ENCODE data around the gene ATF7IP2. TPM values are rescaled to one million over a fixed set of nuclear protein-coding genes. Genes with fewer than 3 reads are reported as not detected.

Gene ATF7IP2
- total and polyA plus RNA-seq, 9 of the 15 experiments (the other 6 are each of a cell fraction or from before 2014, with no cell fraction given) = 131 to 515 (median 196) TPM

DNA sequence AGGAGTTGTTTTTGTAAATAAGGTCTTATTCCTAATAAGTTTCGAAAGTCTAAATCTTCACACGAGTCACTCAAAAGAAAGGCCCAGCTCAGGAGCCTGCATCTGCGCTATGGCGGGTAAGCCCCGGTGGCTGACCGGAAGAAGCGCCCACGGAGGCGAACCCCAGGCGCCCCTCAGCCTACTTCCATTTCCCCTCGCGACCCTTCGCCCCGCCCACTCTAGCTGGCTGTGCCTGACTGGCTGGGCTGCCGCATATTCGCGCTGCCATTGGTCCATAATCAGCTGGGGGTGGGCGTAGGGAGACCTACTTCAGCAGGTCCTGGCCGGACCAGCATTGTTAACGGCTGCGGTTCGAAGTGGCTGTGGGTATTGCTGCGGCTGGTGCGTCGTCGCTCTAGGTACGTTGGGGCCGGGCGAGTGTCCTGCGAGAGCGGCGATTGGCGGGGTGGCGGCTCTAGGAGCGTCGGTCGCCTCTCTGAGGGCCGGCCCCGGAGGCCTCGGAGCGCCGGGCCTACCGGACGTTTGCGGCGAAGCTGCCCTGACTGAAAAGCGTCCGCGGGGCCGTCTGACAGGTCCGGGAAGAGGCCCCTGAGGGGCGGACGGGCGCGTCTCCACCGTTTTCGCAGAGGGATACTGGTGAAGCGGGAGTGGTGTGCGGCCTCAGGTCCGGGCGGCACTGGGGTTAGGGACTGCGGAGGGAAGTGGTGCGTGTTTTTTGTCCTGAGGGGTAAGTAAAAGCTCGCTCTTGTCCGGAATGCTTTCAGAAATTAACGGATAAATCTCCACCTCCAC is at the start of gene ATF7IP2 (continued):
- TF ChIP-seq POLR2H (tag; IDR thresholded peaks at IDR 0.05; ENCODE audit: low read depth) (peak; percentile 95), BRCA1 (IDR thresholded peaks at IDR 0.05) (no peak), BRCA1 (CRISPR knock-in tag; IDR thresholded peaks at IDR 0.05) (no peak), SREBF2 (CRISPR knock-in tag; IDR thresholded peaks at IDR 0.05) (0 out of 2 replicates have a peak, but pooled peaks have one; percentile 30), SAP30 (IDR thresholded peaks at IDR 0.05; ENCODE audit: borderline replicate concordance, insufficient read depth, low read depth, low read length, poor library complexity, severe bottlenecking) (peak; percentile 44), SMAD1 (IDR thresholded peaks at IDR 0.05; ENCODE audit: low read depth, low read length, partially characterized antibody) (peak; percentile 78), L3MBTL2 (IDR thresholded peaks at IDR 0.05) (peak; percentile 84), ZNF282 (CRISPR knock-in tag; IDR thresholded peaks at IDR 0.05) (no peak), ELF4 (CRISPR knock-in tag; IDR thresholded peaks at IDR 0.05) (no peak), PML (IDR thresholded peaks at IDR 0.05; ENCODE audit: low read length) (no peak), TRIM24 (IDR thresholded peaks at IDR 0.05) (peak; percentile 98 to 99), ETV5 (CRISPR knock-in tag; IDR thresholded peaks at IDR 0.05; ENCODE audit: low read depth) (peak; percentile 83; the same call in 1 of the 2 replicates), FOXJ2 (tag; IDR thresholded peaks at IDR 0.05) (no peak), HNRNPUL1 (IDR thresholded peaks at IDR 0.05; ENCODE audit: low read length) (no peak), NCOR1 (IDR thresholded peaks at IDR 0.05) (no peak), CBFA2T3 (IDR thresholded peaks at IDR 0.05) (no peak; the same call in 1 of the 2 replicates), ZFP36 (IDR thresholded peaks at IDR 0.05; ENCODE audit: low read depth, low read length, partially characterized antibody) (peak; percentile 63), HDGF (IDR thresholded peaks at IDR 0.05) (no peak)
- TF ChIP-seq, protein P1, sequence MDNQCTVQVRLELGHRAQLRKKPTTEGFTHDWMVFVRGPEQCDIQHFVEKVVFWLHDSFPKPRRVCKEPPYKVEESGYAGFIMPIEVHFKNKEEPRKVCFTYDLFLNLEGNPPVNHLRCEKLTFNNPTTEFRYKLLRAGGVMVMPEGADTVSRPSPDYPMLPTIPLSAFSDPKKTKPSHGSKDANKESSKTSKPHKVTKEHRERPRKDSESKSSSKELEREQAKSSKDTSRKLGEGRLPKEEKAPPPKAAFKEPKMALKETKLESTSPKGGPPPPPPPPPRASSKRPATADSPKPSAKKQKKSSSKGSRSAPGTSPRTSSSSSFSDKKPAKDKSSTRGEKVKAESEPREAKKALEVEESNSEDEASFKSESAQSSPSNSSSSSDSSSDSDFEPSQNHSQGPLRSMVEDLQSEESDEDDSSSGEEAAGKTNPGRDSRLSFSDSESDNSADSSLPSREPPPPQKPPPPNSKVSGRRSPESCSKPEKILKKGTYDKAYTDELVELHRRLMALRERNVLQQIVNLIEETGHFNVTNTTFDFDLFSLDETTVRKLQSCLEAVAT (IDR thresholded peaks at IDR 0.05) = peak in 1 of 2 experiments; percentile 87; a peak in 3 of 4 replicates
- TF ChIP-seq, protein P2, sequence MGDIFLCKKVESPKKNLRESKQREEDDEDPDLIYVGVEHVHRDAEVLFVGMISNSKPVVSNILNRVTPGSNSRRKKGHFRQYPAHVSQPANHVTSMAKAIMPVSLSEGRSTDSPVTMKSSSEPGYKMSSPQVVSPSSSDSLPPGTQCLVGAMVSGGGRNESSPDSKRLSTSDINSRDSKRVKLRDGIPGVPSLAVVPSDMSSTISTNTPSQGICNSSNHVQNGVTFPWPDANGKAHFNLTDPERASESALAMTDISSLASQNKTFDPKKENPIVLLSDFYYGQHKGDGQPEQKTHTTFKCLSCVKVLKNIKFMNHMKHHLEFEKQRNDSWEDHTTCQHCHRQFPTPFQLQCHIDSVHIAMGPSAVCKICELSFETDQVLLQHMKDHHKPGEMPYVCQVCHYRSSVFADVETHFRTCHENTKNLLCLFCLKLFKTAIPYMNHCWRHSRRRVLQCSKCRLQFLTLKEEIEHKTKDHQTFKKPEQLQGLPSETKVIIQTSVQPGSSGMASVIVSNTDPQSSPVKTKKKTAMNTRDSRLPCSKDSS (IDR thresholded peaks at IDR 0.05; ENCODE audit: low read depth, partially characterized antibody) = peak; percentile 11
- TF ChIP-seq, protein P3, sequence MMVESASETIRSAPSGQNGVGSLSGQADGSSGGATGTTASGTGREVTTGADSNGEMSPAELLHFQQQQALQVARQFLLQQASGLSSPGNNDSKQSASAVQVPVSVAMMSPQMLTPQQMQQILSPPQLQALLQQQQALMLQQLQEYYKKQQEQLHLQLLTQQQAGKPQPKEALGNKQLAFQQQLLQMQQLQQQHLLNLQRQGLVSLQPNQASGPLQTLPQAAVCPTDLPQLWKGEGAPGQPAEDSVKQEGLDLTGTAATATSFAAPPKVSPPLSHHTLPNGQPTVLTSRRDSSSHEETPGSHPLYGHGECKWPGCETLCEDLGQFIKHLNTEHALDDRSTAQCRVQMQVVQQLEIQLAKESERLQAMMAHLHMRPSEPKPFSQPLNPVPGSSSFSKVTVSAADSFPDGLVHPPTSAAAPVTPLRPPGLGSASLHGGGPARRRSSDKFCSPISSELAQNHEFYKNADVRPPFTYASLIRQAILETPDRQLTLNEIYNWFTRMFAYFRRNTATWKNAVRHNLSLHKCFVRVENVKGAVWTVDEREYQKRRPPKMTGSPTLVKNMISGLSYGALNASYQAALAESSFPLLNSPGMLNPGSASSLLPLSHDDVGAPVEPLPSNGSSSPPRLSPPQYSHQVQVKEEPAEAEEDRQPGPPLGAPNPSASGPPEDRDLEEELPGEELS (CRISPR knock-in tag; IDR thresholded peaks at IDR 0.05; ENCODE audit: borderline replicate concordance) = peak; percentile 64; the same call in 1 of the 2 replicates
- TF ChIP-seq, protein P4, sequence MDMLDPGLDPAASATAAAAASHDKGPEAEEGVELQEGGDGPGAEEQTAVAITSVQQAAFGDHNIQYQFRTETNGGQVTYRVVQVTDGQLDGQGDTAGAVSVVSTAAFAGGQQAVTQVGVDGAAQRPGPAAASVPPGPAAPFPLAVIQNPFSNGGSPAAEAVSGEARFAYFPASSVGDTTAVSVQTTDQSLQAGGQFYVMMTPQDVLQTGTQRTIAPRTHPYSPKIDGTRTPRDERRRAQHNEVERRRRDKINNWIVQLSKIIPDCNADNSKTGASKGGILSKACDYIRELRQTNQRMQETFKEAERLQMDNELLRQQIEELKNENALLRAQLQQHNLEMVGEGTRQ (CRISPR knock-in tag; IDR thresholded peaks at IDR 0.05) = no peak
